HUDEP-2 (cell line): Measurements from ENCODE around the gene CROCC2.

Experiments
- DNase-seq, 76 experiments: peaks; one replicate each; lab custom pipeline; 2025; ENCODE audit not compliant: unreplicated experiment in 76 of 76; lab: John Stamatoyannopoulos, UW

CROCC2 gene

GRCh38 chr2:240932001-240932723 is 26.0 kb downstream of the CROCC2 start:
- no peak for DNase-seq

GRCh38 chr2:240932724-240933047 is 26.6 kb downstream of the CROCC2 start:
- DNase-seq, result no peak

- no peak for DNase-seq
Observed at GRCh38 chr2:240933048-240933965, 27.2 kb downstream of the CROCC2 start.

- no peak for DNase-seq
Observed at GRCh38 chr2:240933966-240934700, 28.0 kb downstream of the CROCC2 start.

- DNase-seq, result no peak
Observed at GRCh38 chr2:240934701-240935102, 28.6 kb downstream of the CROCC2 start.

- no peak for DNase-seq
Observed at GRCh38 chr2:240935103-240935876, 29.2 kb downstream of the CROCC2 start.

GRCh38 chr2:240936106-240936505 is 30.0 kb downstream of the CROCC2 start:
- no peak for DNase-seq

- no peak for DNase-seq
Observed at GRCh38 chr2:240946046-240946445, 39.9 kb downstream of the CROCC2 start.

- no peak for DNase-seq
Observed at GRCh38 chr2:240946654-240947053, 40.5 kb downstream of the CROCC2 start.

GRCh38 chr2:240947176-240947575 is 41.0 kb downstream of the CROCC2 start:
- no peak for DNase-seq

- DNase-seq, result no peak
Observed at GRCh38 chr2:240947607-240948006, 41.5 kb downstream of the CROCC2 start.

- no peak for DNase-seq
Observed at GRCh38 chr2:240948086-240948485, 42.0 kb downstream of the CROCC2 start.

- no peak for DNase-seq
Observed at GRCh38 chr2:240948905-240949790, 43.0 kb downstream of the CROCC2 start.

- DNase-seq, result no peak
Observed at GRCh38 chr2:240949791-240950705, 43.9 kb downstream of the CROCC2 start.

GRCh38 chr2:240951045-240951594 is 45.0 kb downstream of the CROCC2 start:
- DNase-seq, result no peak

- DNase-seq, result no peak
Observed at GRCh38 chr2:240952496-240953246, 46.5 kb downstream of the CROCC2 start.
